ENCODE data around the gene HS6ST2.

DNA sequence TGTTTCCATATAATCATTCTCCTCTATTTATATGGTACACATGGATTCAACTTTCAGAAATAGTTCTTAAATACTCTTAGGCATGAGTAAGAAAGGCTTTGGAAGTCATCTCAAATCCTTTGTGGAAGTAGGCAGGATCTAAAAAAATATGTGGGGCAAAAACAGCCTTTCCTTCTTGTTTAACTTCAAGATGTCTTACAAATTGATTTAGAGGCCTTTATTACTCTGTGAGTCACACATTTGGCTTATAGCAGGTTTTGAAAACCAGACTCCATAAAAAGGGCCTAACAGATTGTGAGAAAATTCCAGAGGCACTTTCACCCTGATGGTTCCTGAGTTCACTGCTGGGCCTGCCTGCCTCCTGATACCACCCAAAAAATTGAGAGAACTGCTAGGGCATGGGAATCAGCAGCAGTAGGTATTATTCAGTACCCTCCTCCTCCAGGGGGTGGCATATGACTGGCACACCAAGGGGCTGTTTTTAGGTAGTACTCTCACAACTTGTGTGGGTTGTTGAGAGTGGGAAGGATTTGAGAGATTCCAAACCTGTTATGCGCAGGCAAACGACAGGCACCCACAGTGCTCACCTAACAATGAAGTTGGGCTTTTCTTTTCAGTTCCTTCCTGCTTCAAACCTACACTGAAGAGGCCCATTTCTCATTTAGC is 306.9 kb downstream of the HS6ST2 start:
- TF ChIP-seq POLR2AphosphoS5 (IDR thresholded peaks at IDR 0.05; ENCODE audit: low read depth, low read length) (no peak), YY1 (IDR thresholded peaks at IDR 0.05; ENCODE audit: low read depth) (no peak)

All from SK-N-SH (cell line).